Thyroid gland (tissue), 4 donors: ENCODE results near the gene BIRC3.

Source experiments
- CTCF ChIP-seq, 6 experiments: fragments of 200-600 bp in 3 of 6; fragments of 450-650 bp in 3 of 6; sonication (generic) in 3 of 6; IDR thresholded peaks; one replicate each; pipeline ENCODE4 v1.5.1; 2016 to 2019; ENCODE audit warnings: antibody characterized with exemption in 6 of 6, mild to moderate bottlenecking in 2 of 6, inconsistent platforms in 1 of 6, moderate library complexity in 1 of 6
- POLR2A ChIP-seq, 2 donors: fragments of 450-650 bp; IDR thresholded peaks; one replicate each; pipeline ENCODE4 v1.6.1; 2017; ENCODE audit warnings: antibody characterized with exemption in 2 of 2, mild to moderate bottlenecking in 2 of 2, moderate library complexity in 1 of 2

DNA sequence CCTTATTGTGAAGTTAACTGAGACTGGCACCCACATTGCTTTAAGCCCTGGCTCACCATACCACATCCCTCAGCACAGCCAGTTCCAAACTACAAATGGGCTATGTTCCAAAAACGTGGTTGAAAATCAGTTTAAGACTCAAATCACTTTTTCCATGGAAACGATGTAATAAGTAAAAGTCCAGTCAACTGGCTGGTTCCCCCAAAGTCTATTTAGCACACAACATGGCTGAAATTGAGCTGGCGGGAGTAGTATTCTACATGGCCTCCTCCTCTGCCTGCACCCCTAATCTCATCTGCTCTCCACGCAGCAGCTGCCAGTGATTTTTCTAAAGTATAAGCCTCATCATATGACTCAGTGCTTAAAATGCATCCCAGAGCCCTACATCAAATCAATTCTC, 40.9 kb upstream of the BIRC3 start:
- TF ChIP-seq CTCF (IDR thresholded peaks at IDR 0.05) (no peak), POLR2A (IDR thresholded peaks at IDR 0.05) (no peak)
